GM21717 (cell line): ENCODE measurements around the gene YJEFN3.

Source experiments
- ATAC-seq: cut with Tn5 transposase; IDR thresholded peaks from one replicate; pipeline ENCODE4 v1.9.1; 2021; ENCODE audit warnings: mild to moderate bottlenecking, moderate library complexity; ENCODE audit not compliant: unreplicated experiment

The YJEFN3 gene

GRCh38 chr19:19575411-19575810 lies 46.7 kb downstream of the YJEFN3 start:
- no peak for ATAC-seq

GRCh38 chr19:19578252-19578651 lies 49.5 kb downstream of the YJEFN3 start:
- no peak for ATAC-seq

- no peak for ATAC-seq
Measured at GRCh38 chr19:19579533-19580361, 51.0 kb downstream of the YJEFN3 start.

DNA sequence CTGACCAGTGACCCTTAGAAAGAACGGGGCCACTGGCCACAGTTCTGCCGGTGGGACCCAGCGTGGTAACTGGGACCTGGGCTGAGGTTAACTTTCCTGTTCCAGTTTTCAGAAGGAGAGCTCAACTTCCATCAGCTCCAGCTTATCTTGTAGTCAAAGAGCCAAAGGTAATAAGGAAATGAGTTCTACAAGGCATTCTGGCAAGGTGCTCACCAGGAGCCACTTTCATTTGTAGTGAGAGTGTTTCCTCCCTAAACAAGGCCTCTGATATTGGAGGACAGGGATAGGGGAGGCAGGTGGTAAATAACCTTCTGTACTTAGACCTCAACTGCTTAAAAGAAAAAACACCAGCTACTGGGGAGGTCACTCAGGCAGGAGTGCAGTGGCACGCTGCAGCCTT lies 51.7 kb downstream of the YJEFN3 start:
- ATAC-seq = no peak

DNA sequence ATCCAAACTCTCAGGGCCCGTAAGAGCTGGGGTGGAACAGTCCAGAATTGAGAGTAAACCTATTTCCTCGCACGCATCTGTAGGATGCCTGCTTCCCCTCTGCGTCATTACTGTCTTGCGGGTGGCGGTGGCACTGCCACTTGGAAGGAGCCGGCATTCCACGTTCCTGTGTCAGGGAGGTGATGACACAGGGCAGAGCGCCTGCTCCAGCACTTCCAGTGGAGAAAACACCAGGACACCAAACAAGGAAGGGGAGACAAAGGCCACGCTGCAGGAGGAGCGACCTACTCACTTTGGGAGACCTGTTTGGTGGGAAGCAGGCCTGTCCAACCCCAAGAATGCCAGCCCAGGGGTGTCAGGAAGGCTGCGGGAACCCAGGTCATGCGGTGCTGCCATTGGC lies 52.7 kb downstream of the YJEFN3 start:
- no peak for ATAC-seq

DNA sequence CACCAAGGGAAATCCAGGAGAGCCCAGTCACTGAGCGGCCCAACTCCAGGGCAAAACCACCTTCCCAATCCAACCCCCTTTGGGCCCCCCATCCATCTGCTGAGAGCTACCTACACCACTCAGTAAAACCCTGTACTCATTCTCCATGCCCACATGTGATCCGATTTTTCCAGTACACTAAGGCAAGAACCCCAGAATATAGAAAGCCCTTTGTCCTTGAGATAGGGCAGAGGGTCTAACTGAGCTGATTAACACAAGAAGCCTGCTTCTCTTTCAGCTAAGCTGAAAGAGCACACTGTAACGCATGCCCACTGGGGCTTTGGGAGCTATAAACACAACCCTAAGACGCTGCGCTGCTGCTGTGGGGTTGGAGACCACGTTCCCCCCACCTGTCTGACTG lies 53.8 kb downstream of the YJEFN3 start:
- ATAC-seq = no peak

DNA sequence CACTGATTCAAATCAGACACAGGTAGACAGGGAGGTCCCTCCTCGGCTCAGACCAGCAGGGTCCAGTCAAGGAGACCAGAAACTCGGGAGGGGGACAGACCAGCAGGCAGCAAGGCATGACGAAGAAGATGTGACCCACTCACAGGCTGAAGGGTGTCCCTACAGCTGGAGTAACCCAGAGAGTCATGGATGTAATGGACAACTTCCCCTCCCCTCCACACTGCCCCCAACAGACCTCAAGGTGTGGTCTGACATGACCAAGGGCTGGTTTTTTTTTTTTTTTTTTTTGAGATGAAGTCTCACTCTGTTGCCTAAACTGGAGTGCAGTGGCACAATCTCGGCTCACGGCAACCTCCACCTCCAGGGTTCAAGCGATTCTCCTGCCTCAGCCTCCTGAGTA lies 55.6 kb downstream of the YJEFN3 start:
- no peak for ATAC-seq
